Naive thymus-derived CD4-positive, alpha-beta T cell (primary cell): Measurements from ENCODE around the gene FIGNL2. TPM values are rescaled to one million over a fixed set of nuclear protein-coding genes. Genes with fewer than 3 reads are reported as not detected.
A peak's percentile ranks its signal among the peaks of the same experiment; 100 is the strongest.

ENCODE experiments used
- ATAC-seq: fragments of 150-1000 bp; cut with Tn5 transposase; 2 replicates; pipeline ENCODE4 v1.10.0; 2021; ENCODE audit warnings: mild to moderate bottlenecking, moderate library complexity
- CTCF ChIA-PET: fragments of 350-600 bp; sonication (Branson Sonifier 250); formaldehyde crosslinking; loops from one replicate; lab custom pipeline; 2021; ENCODE audit warnings: antibody characterized with exemption; lab: Charles Lee
- POLR2A ChIA-PET: fragments of 350-600 bp; sonication (Branson Sonifier 250); formaldehyde crosslinking; loops from one replicate; lab custom pipeline; 2021; ENCODE audit warnings: antibody characterized with exemption, inconsistent platforms; lab: Charles Lee
- DNase-seq, 9 donors: peaks; one replicate each; pipeline versions ENCODE4 v3.0.0 to v3.0.0-alpha.2; 2020 to 2022; ENCODE audit warnings: mixed read lengths in 1 of 9
- H3K27ac ChIP-seq: one replicate; pipeline ENCODE4 v1.7.0; 2013; ENCODE audit warnings: mild to moderate bottlenecking, low read depth, low read length, moderate library complexity
- H3K27me3 ChIP-seq, 2 donors: one replicate each; pipeline ENCODE4 v1.7.0; 2013; ENCODE audit warnings: low read length in 2 of 2, mild to moderate bottlenecking in 2 of 2, moderate library complexity in 2 of 2; ENCODE audit not compliant: control insufficient read depth in 2 of 2, insufficient read depth in 2 of 2
- H3K36me3 ChIP-seq, 3 experiments: 1 replicate in 2 of 3; 2 replicates in 1 of 3; pipeline ENCODE4 v1.7.0; 2013; ENCODE audit warnings: low read length in 3 of 3, mild to moderate bottlenecking in 3 of 3, moderate library complexity in 1 of 3; ENCODE audit not compliant: insufficient read depth in 3 of 3, control insufficient read depth in 2 of 3
- H3K4me1 ChIP-seq, 2 donors: one replicate each; pipeline ENCODE4 v1.7.0; 2013; ENCODE audit warnings: low read length in 2 of 2, mild to moderate bottlenecking in 2 of 2, moderate library complexity in 1 of 2; ENCODE audit not compliant: control insufficient read depth in 2 of 2, insufficient read depth in 2 of 2
- H3K4me3 ChIP-seq: 2 replicates; pipeline ENCODE4 v1.7.0; 2013; ENCODE audit warnings: mild to moderate bottlenecking, low read length
- H3K9me3 ChIP-seq, 3 experiments: 1 replicate in 2 of 3; 2 replicates in 1 of 3; pipeline ENCODE4 v1.7.0; 2013; ENCODE audit warnings: low read length in 3 of 3; ENCODE audit not compliant: control insufficient read depth in 2 of 3
- H3K27ac Mint-ChIP-seq, 9 donors: one replicate each; pipeline ENCODE4 v1.8.0; 2020 to 2022; ENCODE audit warnings: mixed read lengths in 9 of 9, mild to moderate bottlenecking in 8 of 9, moderate library complexity in 5 of 9, inconsistent platforms in 2 of 9
- H3K27me3 Mint-ChIP-seq, 5 donors: one replicate each; pipeline ENCODE4 v1.8.0; 2021 to 2022; ENCODE audit warnings: mixed read lengths in 5 of 5, mild to moderate bottlenecking in 1 of 5
- H3K36me3 Mint-ChIP-seq, 5 donors: one replicate each; pipeline ENCODE4 v1.8.0; 2020 to 2022; ENCODE audit warnings: mixed read lengths in 5 of 5, mild to moderate bottlenecking in 3 of 5, inconsistent platforms in 1 of 5
- H3K4me1 Mint-ChIP-seq, 7 donors: one replicate each; pipeline ENCODE4 v1.8.0; 2020 to 2022; ENCODE audit warnings: mixed read lengths in 7 of 7, mild to moderate bottlenecking in 3 of 7, inconsistent platforms in 1 of 7
- H3K4me3 Mint-ChIP-seq, 10 donors: one replicate each; pipeline ENCODE4 v1.8.0; 2020 to 2022; ENCODE audit warnings: mild to moderate bottlenecking in 10 of 10, mixed read lengths in 10 of 10, moderate library complexity in 6 of 10, inconsistent platforms in 2 of 10
- H3K9me3 Mint-ChIP-seq, 11 donors: one replicate each; pipeline ENCODE4 v1.8.0; 2020 to 2022; ENCODE audit warnings: mixed read lengths in 11 of 11, mild to moderate bottlenecking in 4 of 11, inconsistent platforms in 1 of 11, moderate library complexity in 1 of 11
- intact Hi-C, 2 donors: fragments of 100-400 bp; cut with micrococcal nuclease; formaldehyde crosslinking; loops; one replicate each; pipeline ENCODE4 v1.15.1; 2023
- polyA plus RNA-seq, 2 donors: library from polyadenylated mRNA; unstranded; fragments of 300-500 nt; fragmentation: Illumina TruSeq; gene quantifications; one replicate each; pipeline ENCODE4 v1.2.3, GENCODE V29; 2021
- total RNA-seq, 6 experiments: library from RNA in 5 of 6; stranded (reverse) in 5 of 6; gene quantifications; 1 replicate in 5 of 6; 2 replicates in 1 of 6; pipeline ENCODE4 v1.2.3 and lab custom pipeline; 2021 to 2026

The FIGNL2 gene
- total and polyA plus RNA-seq, 7 experiments from 2014 or later: 0.07 to 2.1 (median 1.3) TPM; not detected in 1

DNA sequence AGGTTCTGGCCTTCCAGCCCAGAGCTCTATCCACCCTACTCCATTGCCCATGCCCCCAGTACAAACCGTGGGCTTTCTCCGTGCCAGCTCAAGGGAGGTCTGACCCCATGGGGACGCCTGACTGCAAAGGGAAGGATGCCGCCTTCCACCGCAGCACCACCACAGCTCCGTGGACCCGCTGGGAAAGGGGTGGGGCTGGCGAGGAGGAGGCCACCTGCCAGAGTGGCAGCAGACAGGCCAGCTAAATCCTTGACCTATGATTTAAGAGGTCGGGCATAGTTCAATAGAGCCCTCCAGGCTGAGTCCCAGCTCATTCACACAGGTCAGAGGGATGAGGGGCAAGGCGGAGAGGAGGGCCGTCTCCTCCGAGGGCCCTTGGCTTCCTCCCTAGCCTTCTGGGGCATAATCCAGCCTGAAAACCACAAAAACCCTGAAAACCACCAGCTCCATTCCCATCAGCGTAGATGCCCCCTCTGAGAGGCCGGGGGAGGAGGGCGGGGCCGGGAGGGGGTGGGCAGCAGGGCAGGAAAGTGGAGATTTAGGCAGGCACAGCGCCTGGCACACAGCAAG is 14.9 kb upstream of the FIGNL2 start:
- no peaks in the 10 kb centered on the region for H3K36me3 Mint-ChIP-seq
- Histone ChIP-seq H3K27me3 (peaks cover 4 to 25% of the 10 kb centered on the region in 2 donors), H3K36me3 (no peaks in the 10 kb centered on the region), H3K4me3 (no peak overlapping the region), H3K27ac (no peak overlapping the region), H3K9me3 (no peaks in the 10 kb centered on the region), H3K4me1 (no peaks in the 10 kb centered on the region)
- peaks cover 42 to 58% (median 55%) of the 10 kb centered on the region in 5 donors for H3K27me3 Mint-ChIP-seq
- ATAC-seq (peak; percentile 21), DNase-seq (no peak)
- H3K4me1 Mint-ChIP-seq: peaks cover 0 to 19% (median 9%) of the 10 kb centered on the region in 7 donors
- ChIA-PET CTCF (no interaction called here), POLR2A (interaction anchor here (1.1 kb wide), 1 partner anchor 9 kb away, joined by 4 read pairs; no protein-coding TSS in a partner anchor)
- H3K27ac Mint-ChIP-seq: peak overlapping the region in 1 of 9 donors; percentile 25
- intact Hi-C loops: no loop called here
- peaks cover 0 to 2% (median 0%) of the 10 kb centered on the region in 11 donors for H3K9me3 Mint-ChIP-seq
- H3K4me3 Mint-ChIP-seq: peak overlapping the region in 8 of 10 donors; percentile 38 to 74 (median 57)

DNA sequence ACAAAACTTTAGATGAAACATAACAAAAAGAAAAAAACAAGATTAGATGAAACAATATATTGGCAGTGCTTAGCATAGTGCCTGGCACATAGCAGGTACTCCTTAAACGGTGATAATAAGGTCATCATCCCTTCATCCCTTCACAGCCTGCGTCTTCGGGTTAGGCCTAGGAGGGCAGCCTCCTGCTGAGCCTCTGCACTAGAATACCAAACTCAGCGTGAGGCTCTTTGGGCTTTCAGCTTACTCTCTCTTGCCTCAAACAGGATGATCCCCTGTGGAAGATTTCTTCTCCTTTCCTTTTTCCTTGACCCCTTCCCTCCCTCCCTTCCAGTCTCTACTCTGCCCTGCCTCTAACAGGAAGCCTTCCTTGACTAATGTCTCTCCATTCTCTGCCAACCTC is 14.4 kb upstream of the FIGNL2 start:
- peak overlapping the region in 7 of 10 donors; percentile 17 to 74 (median 58) for H3K4me3 Mint-ChIP-seq
- Histone ChIP-seq H3K27me3 (peaks cover 4 to 21% of the 10 kb centered on the region in 2 donors), H3K27ac (no peak overlapping the region), H3K4me1 (no peaks in the 10 kb centered on the region), H3K4me3 (no peak overlapping the region), H3K36me3 (no peaks in the 10 kb centered on the region), H3K9me3 (no peaks in the 10 kb centered on the region)
- H3K36me3 Mint-ChIP-seq: no peaks in the 10 kb centered on the region
- ATAC-seq (no peak), DNase-seq (no peak)
- H3K27ac Mint-ChIP-seq: no peak overlapping the region
- intact Hi-C loops: no loop called here
- peaks cover 0 to 2% (median 0%) of the 10 kb centered on the region in 11 donors for H3K9me3 Mint-ChIP-seq
- peaks cover 37 to 53% (median 50%) of the 10 kb centered on the region in 5 donors for H3K27me3 Mint-ChIP-seq
- H3K4me1 Mint-ChIP-seq: peaks cover 0 to 14% (median 6%) of the 10 kb centered on the region in 7 donors
- ChIA-PET POLR2A (interaction anchor here (1.1 kb wide), 1 partner anchor 8 kb away, joined by 4 read pairs; no protein-coding TSS in a partner anchor), CTCF (no interaction called here)

DNA sequence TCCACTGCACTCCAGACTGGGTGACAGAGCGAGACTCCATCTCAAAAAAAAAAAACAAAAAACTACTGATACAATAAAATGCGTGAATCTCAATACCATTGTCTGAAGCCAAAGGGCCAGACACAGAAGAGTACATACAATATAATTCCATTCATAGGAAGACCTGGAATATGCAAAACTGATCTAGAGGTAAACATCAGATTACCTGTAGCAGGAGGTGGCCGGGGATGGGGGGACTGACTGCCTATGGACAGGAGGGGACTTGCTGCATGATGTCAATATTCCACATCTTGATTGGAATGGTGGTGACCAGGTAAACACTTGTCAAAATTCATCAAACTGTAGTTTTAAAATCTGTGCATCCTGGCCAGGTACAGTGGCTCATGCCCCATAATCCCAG is 12.5 kb upstream of the FIGNL2 start:
- intact Hi-C loops: no loop called here
- no peak for DNase-seq
- CTCF ChIA-PET: no interaction called here
- no peaks in the 10 kb centered on the region for H3K36me3 Mint-ChIP-seq
- H3K4me3 ChIP-seq: no peak overlapping the region
- H3K27me3 ChIP-seq: peaks cover 4 to 20% of the 10 kb centered on the region in 2 donors
- no peaks in the 10 kb centered on the region for H3K9me3 ChIP-seq
- peaks cover 0 to 14% (median 5%) of the 10 kb centered on the region in 7 donors for H3K4me1 Mint-ChIP-seq
- POLR2A ChIA-PET: no interaction called here
- no peak overlapping the region for H3K27ac ChIP-seq
- H3K4me1 ChIP-seq: no peaks in the 10 kb centered on the region
- ATAC-seq: no peak
- no peak overlapping the region for H3K4me3 Mint-ChIP-seq
- no peaks in the 10 kb centered on the region for H3K36me3 ChIP-seq
- H3K9me3 Mint-ChIP-seq: peaks cover 0 to 2% (median 0%) of the 10 kb centered on the region in 11 donors
- no peak overlapping the region for H3K27ac Mint-ChIP-seq
- peaks cover 38 to 46% (median 42%) of the 10 kb centered on the region in 5 donors for H3K27me3 Mint-ChIP-seq

DNA sequence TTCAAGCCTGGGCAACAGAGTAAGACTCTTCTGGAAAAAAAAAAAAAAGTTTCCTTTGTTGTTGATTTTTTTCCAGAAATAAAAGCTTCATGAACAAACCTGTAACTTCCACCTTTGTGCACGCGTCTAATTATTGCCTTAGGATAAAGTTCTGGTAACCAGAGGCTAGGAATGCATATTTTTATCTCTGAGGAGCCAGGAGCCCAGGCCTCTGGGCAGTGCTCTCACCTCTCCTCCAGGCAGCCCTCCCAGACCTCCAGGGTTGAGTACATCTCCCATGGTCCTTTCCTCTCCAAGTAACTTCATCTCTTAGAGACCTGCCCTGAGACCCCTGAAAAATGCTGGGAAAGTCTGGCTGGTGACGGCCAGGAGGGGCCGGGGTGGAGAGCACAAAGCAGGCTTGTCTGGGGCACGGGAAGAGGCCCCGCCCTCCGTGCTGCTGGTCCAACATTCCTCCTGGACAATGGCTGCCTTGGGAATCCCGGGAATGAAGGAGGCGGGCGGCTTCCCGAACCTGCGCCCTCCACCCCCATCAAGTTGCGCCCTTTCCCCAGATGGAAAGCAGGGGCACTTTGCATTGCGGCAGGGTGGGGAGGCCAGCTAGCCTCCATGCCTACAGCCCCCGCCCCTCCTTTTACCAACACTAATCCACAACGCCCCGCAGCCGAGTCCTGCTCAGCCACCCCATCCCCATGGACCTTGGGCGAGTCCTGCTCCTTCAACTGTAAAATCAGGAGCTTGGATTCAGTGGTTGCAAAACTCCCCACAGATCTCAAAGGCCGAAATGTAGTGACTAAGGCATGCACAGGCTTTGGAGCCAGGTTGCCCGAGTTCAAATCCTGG is 7.3 kb upstream of the FIGNL2 start:
- Mint-ChIP-seq H3K4me1 (peaks cover 1 to 19% (median 15%) of the 10 kb centered on the region in 7 donors), H3K4me3 (no peak overlapping the region), H3K36me3 (no peaks in the 10 kb centered on the region), H3K27me3 (peaks cover 6 to 26% (median 15%) of the 10 kb centered on the region in 5 donors), H3K9me3 (peaks cover 0 to 2% (median 0%) of the 10 kb centered on the region in 11 donors), H3K27ac (peak overlapping the region in 1 of 9 donors; percentile 74)
- H3K4me3 ChIP-seq: no peak overlapping the region
- CTCF ChIA-PET: no interaction called here
- no peaks in the 10 kb centered on the region for H3K36me3 ChIP-seq
- no peaks in the 10 kb centered on the region for H3K27me3 ChIP-seq
- DNase-seq (no peak), ATAC-seq (no peak)
- no peaks in the 10 kb centered on the region for H3K9me3 ChIP-seq
- no peaks in the 10 kb centered on the region for H3K4me1 ChIP-seq
- POLR2A ChIA-PET: no interaction called here
- intact Hi-C loops: no loop called here
- no peak overlapping the region for H3K27ac ChIP-seq

DNA sequence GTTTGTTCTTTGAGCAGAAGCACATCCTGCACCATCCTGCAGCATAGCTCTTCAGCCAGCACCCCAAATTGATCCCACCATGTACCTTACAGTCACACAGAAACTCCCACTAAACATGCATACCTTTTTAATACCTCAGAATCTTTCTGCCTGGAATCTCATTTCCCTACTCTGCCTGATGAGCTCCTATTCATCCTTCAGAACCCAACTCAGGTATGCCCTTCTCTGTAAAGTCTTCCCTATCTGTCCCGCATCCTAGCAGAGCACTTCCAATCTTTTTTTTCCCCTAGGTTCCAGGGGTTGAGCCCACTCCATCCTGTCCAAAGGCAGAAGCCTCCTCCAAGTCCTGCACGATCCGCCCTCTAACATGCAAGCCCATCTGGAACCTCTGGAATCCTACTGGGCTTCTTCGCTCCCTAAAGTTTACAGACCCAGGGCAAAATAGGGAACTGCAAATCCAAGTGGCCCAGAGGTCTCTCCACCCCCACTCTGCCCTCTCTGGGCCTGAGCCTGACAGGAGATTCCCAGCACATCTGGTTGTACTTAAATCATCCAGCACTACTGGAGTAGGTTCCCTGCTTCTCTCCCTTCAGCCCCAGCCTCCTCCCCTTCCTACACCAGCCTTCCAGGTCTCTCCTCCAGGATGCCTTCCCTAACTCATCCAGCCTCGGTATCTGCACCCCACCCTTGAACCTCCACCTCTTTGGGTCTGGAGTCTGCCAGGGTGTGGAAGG is 4.1 kb upstream of the FIGNL2 start:
- Histone ChIP-seq H3K27me3 (no peaks in the 10 kb centered on the region), H3K4me3 (no peak overlapping the region), H3K27ac (no peak overlapping the region), H3K9me3 (no peaks in the 10 kb centered on the region), H3K4me1 (no peaks in the 10 kb centered on the region), H3K36me3 (no peaks in the 10 kb centered on the region)
- no peaks in the 10 kb centered on the region for H3K36me3 Mint-ChIP-seq
- ATAC-seq (no peak), DNase-seq (no peak)
- H3K4me1 Mint-ChIP-seq: peaks cover 6 to 24% (median 23%) of the 10 kb centered on the region in 7 donors
- POLR2A ChIA-PET: no interaction called here
- intact Hi-C loops: no loop called here
- peaks cover 6 to 46% (median 11%) of the 10 kb centered on the region in 5 donors for H3K27me3 Mint-ChIP-seq
- CTCF ChIA-PET: interaction anchor here (0.5 to 1.3 kb wide), 2 partner anchors 9 to 268 kb away, joined by 3 to 4 read pairs; no protein-coding TSS in a partner anchor
- no peaks in the 10 kb centered on the region for H3K9me3 Mint-ChIP-seq
- H3K4me3 Mint-ChIP-seq: no peak overlapping the region
- no peak overlapping the region for H3K27ac Mint-ChIP-seq

DNA sequence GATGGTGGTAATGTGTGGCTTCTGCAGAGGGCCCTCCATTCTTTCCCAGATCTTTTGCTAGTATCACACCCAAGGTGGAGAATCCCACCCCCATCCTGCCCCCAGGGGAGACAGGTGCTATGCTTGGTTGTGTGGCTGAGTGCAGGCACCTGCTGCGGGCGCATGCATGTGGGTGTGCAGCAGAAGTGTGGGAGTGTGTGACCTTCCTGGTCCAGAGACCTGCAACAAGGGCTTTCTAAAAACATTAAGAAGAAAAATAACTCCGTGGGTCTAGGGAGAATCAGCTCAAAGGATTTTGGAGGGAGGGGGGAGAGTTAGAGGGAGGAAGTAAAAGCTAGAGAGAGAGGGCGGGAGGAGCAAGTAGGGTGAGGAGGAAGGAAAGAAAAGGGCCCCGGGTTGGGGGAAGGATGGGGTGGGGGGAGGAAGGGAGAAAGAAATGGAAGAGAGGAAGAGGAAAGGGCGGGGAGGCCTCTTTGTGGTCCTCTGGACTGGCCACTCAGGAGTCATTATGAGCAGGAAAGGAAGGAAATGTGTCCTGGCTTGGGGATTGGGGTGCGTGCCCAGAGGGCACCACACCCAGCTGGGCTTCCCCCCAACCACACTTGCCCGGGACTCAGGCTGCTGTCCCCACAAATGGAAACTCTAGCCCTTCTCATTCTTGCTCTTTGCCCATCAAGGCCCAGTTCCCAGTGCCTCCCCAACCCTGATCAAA is 3.1 kb upstream of the FIGNL2 start:
- peaks cover 0 to 2% (median 0%) of the 10 kb centered on the region in 5 donors for H3K36me3 Mint-ChIP-seq
- peaks cover 4 to 49% (median 8%) of the 10 kb centered on the region in 5 donors for H3K27me3 Mint-ChIP-seq
- Histone ChIP-seq H3K27me3 (peaks cover 0 to 4% of the 10 kb centered on the region in 2 donors), H3K36me3 (no peaks in the 10 kb centered on the region), H3K27ac (no peak overlapping the region), H3K4me3 (no peak overlapping the region), H3K9me3 (no peaks in the 10 kb centered on the region), H3K4me1 (peaks cover 0 to 2% of the 10 kb centered on the region in 2 donors)
- H3K4me1 Mint-ChIP-seq: peaks cover 6 to 28% (median 27%) of the 10 kb centered on the region in 7 donors
- ChIA-PET POLR2A (no interaction called here), CTCF (interaction anchor here (0.6 to 1.3 kb wide), 2 partner anchors 10 to 173 kb away, joined by 3 to 7 read pairs; no protein-coding TSS in a partner anchor)
- H3K27ac Mint-ChIP-seq: no peak overlapping the region
- H3K4me3 Mint-ChIP-seq: peak overlapping the region in 2 of 10 donors; percentile 6 to 34
- intact Hi-C loops: no loop called here
- DNase-seq (no peak), ATAC-seq (peak; percentile 28)
- H3K9me3 Mint-ChIP-seq: no peaks in the 10 kb centered on the region
